ENCODE measurements around the gene ZNF678.

The ZNF678 gene

DNA sequence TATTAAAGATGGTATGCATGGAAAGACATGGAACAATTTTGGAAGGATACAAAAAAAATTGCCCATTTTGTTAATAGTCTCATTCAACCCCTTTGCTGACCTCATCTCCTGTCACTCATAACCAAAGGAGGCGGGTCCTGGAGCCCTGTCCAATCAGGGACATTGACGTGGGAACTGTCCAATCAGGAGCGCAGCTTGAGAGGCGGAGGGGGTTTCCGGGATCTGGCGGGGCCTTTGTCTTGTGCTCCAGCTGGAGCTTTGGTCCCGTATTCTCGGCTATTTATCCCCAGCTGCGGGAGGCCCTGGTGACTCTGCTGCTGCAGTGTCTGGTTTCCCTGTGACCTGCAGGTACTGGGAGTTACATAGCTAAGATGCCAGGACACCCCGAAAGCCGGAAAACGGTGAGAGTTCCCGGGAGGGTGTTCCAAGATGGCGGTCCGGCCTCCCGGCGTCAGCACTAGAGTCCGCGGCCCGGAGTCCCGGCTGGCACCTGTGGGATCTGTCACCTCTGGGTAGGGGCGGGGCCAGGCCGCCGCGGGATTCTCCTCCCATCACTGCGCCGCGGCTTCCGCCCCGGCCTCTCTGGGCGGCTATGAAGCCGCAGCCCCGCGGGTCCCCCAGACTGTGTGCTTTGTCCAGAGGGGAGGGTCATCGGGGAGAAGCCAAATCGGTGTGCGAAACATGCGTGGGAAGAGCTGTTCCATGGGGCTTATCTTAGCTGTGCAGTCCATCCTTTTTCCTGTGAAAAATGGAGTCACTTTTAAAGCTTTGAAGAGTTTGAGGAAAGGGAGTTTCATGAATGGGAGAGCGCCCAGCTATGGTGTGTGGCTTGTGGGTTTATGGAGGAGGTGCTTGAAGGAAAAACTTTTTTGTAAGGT, at the start of gene ZNF678:
ZNF678 (plus strand) TSS at position 233 of the 878 bp plus-strand sequence. CDS start 87,436 bp downstream, outside the sequence.
- H3K9me3 Mint-ChIP-seq: peaks cover 12% of the 10 kb centered on the region
- H3K27ac Mint-ChIP-seq: peak within 1 kb of the TSS; percentile 87
- peak within 1 kb of the TSS; percentile 91 for H3K4me3 Mint-ChIP-seq
- peaks cover 26% of the 10 kb centered on the region for H3K27me3 Mint-ChIP-seq
- peaks cover 38% of the 10 kb centered on the region for H3K4me1 Mint-ChIP-seq (ENCODE audit: low read depth)
- H3K36me3 Mint-ChIP-seq (ENCODE audit: low read depth): peaks cover 27% of the 10 kb centered on the region

DNA sequence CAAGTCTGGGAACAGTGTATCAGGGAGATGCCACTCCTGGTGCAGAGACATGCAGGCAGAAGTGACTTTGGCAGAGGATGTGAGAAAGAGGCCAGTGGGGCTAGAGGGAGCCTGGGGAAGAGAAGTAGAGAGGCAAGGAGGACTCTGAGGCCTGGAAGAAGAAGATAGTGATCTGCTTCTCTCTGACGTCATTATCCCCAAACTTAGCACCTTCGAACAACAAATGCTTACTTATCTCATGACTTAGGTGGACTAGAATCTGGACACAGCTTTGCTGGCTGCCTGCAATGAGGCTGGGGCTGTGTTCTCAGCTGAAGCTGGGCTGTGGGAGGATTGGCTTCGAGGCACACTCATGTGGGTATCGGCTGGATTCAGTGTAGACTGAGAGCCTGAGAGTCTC, 44.5 kb upstream of the ZNF678 start:
- Mint-ChIP-seq H3K9me3 (peaks cover 4% of the 10 kb centered on the region), H3K4me3 (no peak overlapping the region), H3K36me3 (ENCODE audit: low read depth) (no peaks in the 10 kb centered on the region), H3K4me1 (ENCODE audit: low read depth) (no peaks in the 10 kb centered on the region), H3K27ac (no peak overlapping the region), H3K27me3 (peaks cover 14% of the 10 kb centered on the region)

DNA sequence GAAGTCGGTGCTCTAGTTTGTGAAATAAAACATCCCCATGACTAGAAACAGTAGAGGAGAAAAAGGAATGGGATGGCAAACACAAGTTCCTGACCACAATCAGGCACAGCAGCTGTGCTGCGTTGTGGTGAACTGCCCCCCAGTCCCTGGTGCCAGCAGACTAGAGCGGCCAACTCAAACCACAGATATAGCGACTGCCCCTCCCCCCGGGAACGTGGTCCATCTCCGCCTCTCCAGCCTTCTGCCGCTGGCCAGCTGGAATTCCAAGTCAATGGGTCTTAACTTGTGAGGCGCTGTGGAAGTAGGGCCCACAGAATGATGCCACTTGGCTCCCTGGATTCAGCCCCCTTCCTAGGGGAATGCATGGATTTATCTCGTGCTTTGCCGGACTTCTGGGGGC, 41.6 kb upstream of the ZNF678 start:
- no peaks in the 10 kb centered on the region for H3K4me1 Mint-ChIP-seq (ENCODE audit: low read depth)
- H3K9me3 Mint-ChIP-seq: peaks cover 14% of the 10 kb centered on the region
- H3K4me3 Mint-ChIP-seq: no peak overlapping the region
- no peak overlapping the region for H3K27ac Mint-ChIP-seq
- no peaks in the 10 kb centered on the region for H3K36me3 Mint-ChIP-seq (ENCODE audit: low read depth)
- peaks cover 7% of the 10 kb centered on the region for H3K27me3 Mint-ChIP-seq

DNA sequence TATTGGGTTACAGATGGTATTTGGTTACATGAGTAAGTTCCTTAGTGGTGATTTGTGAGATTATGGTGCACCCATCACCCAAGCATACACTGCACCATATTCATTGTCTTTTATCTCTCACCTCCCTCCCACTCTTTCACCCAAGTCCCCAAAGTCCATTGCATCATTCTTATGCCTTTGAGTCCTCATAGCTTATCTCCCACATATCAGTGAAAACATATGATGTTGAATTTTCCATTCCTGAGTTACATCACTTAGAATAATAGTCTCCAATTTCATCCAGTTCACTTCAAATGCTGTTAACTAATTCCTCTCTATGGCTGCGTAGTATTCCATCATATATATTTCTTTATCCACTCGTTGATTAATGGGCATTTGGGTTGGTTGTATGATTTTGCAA, 36.8 kb upstream of the ZNF678 start:
- Mint-ChIP-seq H3K36me3 (ENCODE audit: low read depth) (peaks cover 15% of the 10 kb centered on the region), H3K9me3 (peaks cover 48% of the 10 kb centered on the region)

DNA sequence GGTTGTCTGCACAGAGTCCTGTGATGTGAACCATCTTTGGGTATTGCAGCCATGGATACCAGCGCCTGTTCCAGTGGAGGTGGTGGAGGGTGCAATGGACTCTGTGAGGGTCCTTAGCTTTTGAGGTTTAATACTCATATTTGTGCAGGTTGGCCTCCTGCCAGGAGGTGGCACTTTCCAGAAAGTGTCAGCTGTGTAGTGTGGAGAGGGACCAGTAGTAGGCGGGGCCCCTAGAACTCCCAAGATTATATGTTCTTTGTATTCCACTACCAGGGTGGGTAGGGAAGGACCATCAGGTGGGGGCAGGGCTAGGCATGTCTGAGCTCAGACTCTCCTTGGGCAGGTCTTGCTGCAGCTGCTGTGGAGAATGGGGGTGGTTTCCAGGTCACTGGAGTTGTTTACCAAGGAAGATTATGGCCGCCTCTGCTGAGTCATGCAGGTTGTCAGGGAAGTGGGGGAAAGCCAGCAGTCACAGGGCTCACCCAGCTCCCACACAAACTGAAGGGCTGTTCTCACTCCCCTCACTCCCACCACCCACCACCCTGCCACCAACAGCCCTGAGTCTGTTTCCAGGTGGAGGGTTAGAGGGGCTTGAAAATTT, 31.2 kb upstream of the ZNF678 start:
- Mint-ChIP-seq H3K36me3 (ENCODE audit: low read depth) (peaks cover 28% of the 10 kb centered on the region), H3K27me3 (no peaks in the 10 kb centered on the region), H3K4me1 (ENCODE audit: low read depth) (no peaks in the 10 kb centered on the region), H3K4me3 (no peak overlapping the region), H3K9me3 (peaks cover 41% of the 10 kb centered on the region), H3K27ac (no peak overlapping the region)

More for the DNA sequence above, 36.8 kb upstream of the ZNF678 start:
- Mint-ChIP-seq H3K4me3 (no peak overlapping the region), H3K27me3 (no peaks in the 10 kb centered on the region), H3K27ac (no peak overlapping the region), H3K4me1 (ENCODE audit: low read depth) (no peaks in the 10 kb centered on the region)

DNA sequence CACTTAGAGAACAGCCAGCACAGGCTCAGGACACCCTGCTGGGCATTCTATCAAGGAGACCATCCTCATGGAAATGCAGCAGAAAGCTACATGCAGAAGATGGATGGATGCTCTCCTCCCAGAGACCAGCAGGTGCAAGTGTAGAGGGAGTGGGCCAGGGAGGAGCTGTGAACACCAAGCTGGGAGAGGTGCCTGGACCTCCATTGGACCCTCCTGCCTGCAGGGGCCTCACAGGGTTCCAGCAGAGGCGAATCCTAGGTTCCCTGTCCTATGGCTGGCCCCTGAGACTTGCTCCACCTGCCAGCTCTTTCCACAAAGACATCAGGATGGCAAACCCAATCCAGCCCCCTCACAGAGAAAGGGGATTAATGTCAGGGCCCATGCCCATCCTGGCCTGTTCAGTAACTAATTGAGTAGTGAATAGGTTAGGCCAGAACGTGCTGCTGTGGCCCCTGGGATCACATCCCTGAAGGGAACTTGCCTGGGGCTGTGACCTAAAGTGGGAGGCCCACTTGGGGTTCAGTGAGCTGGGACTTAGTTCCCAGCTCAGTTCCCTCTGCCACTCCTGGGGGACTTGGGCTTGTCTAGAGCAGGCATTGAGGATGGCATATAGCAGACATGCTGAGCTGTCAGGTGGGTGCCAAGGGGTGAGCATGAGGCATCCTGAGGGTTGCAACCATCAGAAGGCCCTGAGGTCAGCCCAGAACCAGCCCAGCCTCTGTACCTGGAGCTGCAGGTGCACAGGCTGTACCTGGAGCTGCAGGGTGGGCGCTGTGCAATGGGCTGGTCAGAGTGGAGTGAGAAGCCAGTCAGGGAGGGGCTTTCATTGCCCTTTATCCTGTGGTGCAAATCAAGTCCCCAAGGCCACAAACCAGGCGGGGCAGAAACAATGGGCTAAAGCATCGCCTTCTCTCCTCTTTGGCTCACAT, 22.9 kb upstream of the ZNF678 start:
- Mint-ChIP-seq H3K27me3 (no peaks in the 10 kb centered on the region), H3K27ac (no peak overlapping the region), H3K9me3 (peaks cover 2% of the 10 kb centered on the region), H3K36me3 (ENCODE audit: low read depth) (peaks cover 2% of the 10 kb centered on the region), H3K4me3 (peak overlapping the region; percentile 51), H3K4me1 (ENCODE audit: low read depth) (peaks cover 9% of the 10 kb centered on the region)

DNA sequence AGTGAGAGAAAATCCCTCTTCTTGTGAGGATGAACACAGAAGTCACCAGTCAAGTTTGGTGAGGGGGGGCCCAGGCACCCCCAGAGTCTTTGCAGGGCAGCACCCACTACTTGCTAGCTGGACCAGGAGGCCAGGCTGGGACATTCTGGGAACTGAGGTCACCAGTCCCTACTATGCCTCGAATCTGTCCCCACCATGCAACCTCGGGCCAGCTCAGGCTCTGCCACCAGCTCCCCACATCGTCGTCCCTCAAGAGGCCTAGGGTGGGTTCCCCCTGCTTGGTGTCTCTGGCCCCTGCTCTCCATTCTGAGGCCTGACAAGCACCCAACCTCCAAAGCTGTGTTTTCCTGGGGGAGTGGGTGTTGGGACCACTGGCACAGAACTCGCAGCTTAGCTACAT, 22.2 kb upstream of the ZNF678 start:
- H3K4me3 Mint-ChIP-seq: peak overlapping the region; percentile 51
- no peaks in the 10 kb centered on the region for H3K27me3 Mint-ChIP-seq
- no peak overlapping the region for H3K27ac Mint-ChIP-seq
- no peaks in the 10 kb centered on the region for H3K36me3 Mint-ChIP-seq (ENCODE audit: low read depth)
- H3K9me3 Mint-ChIP-seq: no peaks in the 10 kb centered on the region
- peaks cover 9% of the 10 kb centered on the region for H3K4me1 Mint-ChIP-seq (ENCODE audit: low read depth)

DNA sequence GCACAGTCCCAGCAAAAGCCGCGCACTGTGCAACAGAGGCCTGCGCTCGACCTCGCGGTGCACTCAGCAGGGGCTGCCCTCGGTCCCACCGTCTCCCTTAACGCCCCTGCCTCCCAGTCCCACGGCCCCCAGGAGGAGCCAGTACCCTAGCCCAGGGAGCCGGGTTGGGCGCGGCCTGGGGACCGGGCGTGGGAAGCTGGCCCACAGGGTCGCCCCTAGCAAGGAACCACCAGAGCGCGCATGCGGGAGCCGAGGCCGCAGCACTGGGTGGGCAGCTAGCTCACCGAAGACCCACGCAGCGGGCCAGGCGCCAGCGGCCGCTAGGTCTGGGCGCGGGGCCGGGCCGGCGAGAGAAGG, 21.6 kb upstream of the ZNF678 start:
- H3K36me3 Mint-ChIP-seq (ENCODE audit: low read depth): no peaks in the 10 kb centered on the region
- H3K4me3 Mint-ChIP-seq: peak overlapping the region; percentile 51
- H3K4me1 Mint-ChIP-seq (ENCODE audit: low read depth): peaks cover 9% of the 10 kb centered on the region
- no peak overlapping the region for H3K27ac Mint-ChIP-seq
- H3K27me3 Mint-ChIP-seq: no peaks in the 10 kb centered on the region
- H3K9me3 Mint-ChIP-seq: no peaks in the 10 kb centered on the region

DNA sequence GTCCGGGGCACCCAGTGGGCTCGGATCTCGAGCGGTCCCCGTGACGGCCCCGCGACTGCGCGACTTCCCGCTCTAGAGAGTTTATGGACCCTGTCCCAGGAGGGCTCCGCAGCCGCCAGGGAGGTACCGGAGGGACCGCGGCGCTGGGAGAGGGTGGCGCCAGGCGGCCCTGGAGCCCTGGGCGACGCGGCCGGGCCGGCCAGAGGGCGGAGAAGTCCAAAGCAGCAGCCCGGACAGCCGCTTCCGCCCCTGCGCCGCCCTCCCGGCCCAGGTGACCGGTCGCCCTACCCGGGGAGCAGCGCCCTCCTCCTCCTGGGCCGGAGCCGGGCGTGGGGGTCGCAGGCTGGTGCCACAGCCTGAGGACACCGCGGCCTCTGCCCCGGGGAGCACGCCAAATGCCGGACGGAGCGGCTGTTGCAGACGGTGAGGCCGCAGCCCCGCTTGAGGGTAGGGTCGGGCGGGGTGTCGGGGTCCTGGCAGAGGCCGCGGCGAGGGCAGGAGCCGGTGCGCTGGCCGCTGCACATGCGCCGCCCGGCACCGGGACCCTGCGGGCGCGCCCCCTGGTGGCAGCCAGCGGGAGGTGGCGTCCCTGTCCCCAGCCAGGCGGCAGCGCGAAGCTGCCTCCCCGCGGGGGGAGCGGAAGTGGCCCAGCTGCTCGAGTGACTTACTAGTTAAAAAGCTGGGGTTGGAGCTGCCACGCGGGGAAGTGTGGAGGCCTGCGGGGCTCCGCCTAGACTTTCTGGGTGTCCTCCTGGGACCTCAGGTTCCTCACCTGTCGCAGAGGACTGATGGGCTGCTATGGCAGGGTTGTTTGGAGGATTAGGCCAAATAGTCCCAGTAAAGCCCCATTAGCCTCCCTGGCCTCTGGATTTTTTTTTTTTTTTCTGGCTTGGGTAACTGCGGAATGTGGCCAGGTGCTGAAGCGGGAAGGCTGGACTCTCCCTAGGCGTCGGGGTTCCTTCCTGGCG, 20.9 kb upstream of the ZNF678 start:
- H3K4me3 Mint-ChIP-seq: peak overlapping the region; percentile 52
- no peaks in the 10 kb centered on the region for H3K36me3 Mint-ChIP-seq (ENCODE audit: low read depth)
- no peaks in the 10 kb centered on the region for H3K9me3 Mint-ChIP-seq
- H3K27me3 Mint-ChIP-seq: no peaks in the 10 kb centered on the region
- peaks cover 9% of the 10 kb centered on the region for H3K4me1 Mint-ChIP-seq (ENCODE audit: low read depth)
- no peak overlapping the region for H3K27ac Mint-ChIP-seq

DNA sequence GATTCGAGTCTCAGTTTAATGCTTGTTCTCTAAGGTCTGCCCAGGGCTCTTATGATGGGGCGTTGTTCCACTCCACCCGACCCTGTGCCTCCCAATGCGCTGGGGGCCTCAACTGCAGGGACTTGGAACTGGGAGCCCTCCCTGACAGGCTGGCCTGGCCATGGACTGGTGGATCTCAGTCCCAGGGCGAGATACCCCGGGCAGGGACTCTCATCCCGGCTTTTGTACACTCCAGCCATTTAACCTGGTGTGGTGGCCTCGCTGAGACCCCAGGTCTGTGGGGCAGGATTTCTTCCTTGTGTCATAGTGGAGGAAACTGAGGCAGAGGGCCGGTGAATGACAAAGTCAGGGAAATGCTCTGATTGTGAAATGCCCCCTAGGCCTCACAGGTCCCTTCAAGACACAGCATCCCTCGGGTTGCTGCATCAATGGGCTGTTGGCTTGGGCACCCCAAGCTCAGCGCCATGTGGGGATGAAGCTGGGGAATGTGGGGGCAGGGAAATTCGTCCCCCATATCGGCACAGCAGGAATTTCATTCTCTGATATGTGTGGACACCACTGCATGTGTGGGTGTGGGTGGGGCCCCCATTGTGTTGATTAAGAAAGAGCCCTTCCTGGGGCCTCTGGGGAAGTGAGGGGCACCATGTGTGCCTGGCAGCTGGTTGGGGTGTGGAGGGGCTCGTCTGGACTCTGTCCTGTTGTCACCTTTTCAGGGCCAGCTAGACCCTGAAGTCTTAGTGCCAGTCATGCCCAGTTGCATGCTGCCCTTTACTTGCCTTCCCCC, 19.9 kb upstream of the ZNF678 start:
- no peaks in the 10 kb centered on the region for H3K27me3 Mint-ChIP-seq

DNA sequence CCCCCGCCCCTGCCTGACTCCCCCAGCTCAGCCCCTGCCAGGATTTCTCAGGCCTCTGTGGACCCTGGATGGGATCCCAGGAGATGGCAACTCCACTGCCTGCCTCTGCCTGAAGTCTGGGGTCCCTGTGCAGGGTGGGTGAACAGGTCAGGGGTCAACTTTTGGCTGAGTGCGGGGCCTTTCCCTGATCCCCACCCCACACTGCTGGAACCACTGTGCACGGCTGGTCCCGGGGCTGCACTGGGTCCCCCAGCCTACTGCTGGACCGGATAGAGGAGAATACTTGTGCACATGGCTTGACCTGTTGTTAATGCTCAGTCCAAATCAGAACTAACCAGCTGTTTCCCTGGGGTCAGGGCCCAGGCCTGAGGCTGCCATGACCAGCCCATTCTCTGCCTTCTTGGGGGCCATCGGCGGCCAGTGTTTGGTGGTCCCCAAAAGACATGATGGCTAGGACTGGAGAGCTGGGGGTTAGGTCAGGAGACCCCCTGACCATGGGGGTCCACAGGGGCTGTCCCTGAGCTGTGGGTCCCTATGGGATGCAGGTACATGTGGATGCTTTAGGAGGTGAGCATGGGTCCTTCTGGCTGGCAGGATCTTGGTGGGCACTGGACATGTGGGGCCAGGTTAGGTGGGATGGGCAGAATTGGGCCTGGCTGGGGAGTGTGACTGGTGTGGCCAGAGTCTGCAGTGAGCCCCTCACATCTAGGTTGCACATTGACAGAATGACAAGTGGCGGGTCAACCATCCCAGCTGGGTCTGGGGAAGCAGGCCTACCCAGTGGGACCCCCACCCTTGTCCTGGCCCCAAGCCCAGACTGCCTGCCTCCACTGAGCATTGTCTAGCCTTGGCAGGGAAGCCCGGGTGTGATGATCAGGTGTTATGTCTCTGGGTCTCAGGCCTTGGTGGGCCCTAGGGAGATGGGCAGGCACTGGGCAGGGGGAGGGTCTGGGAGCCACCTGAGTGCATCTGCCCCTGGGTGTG, 19.0 kb upstream of the ZNF678 start:
- Mint-ChIP-seq H3K36me3 (ENCODE audit: low read depth) (no peaks in the 10 kb centered on the region), H3K4me1 (ENCODE audit: low read depth) (peaks cover 9% of the 10 kb centered on the region), H3K27me3 (no peaks in the 10 kb centered on the region), H3K4me3 (no peak overlapping the region), H3K9me3 (no peaks in the 10 kb centered on the region), H3K27ac (no peak overlapping the region)

More for the DNA sequence above, 19.9 kb upstream of the ZNF678 start:
- H3K27ac Mint-ChIP-seq: no peak overlapping the region
- peaks cover 9% of the 10 kb centered on the region for H3K4me1 Mint-ChIP-seq (ENCODE audit: low read depth)
- H3K9me3 Mint-ChIP-seq: no peaks in the 10 kb centered on the region
- peak overlapping the region; percentile 52 for H3K4me3 Mint-ChIP-seq
- H3K36me3 Mint-ChIP-seq (ENCODE audit: low read depth): no peaks in the 10 kb centered on the region

DNA sequence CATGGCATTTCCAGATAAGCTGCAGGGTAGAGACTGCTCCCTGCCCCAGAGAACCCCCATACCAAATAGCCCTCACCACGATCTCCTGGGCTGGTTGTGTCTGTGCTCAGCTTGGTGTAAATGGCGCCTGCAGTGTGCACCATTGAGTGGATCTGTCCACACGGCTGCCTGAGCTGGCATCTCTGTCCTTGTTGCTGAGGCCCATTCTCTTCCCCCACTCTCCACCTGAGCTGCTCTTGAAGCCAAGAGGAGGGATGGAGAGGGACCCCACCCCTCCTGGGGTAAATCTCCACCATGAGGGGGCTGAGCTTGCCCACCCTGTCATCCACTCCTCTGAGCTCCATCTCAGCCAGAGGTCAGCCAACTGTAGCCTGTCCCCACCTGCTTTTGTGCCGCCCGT, 18.0 kb upstream of the ZNF678 start:
- Mint-ChIP-seq H3K4me3 (no peak overlapping the region), H3K4me1 (ENCODE audit: low read depth) (peaks cover 9% of the 10 kb centered on the region), H3K9me3 (no peaks in the 10 kb centered on the region), H3K27me3 (no peaks in the 10 kb centered on the region), H3K36me3 (ENCODE audit: low read depth) (no peaks in the 10 kb centered on the region), H3K27ac (no peak overlapping the region)
